NCI-H1092 (cell line): ENCODE results near the gene NDUFV3.
"Not testable (repeated sequence)": the region's sequence is repeated elsewhere in the genome, so short reads cannot be mapped to it uniquely, and the experiment has no call there.

ENCODE experiments used
- DNase-seq: peaks from one replicate; lab custom pipeline; 2025; lab: John Stamatoyannopoulos, UW

Gene NDUFV3

GRCh38 chr21:42900446-42900845 is 7.3 kb downstream of the NDUFV3 start:
- no peak for DNase-seq

DNA sequence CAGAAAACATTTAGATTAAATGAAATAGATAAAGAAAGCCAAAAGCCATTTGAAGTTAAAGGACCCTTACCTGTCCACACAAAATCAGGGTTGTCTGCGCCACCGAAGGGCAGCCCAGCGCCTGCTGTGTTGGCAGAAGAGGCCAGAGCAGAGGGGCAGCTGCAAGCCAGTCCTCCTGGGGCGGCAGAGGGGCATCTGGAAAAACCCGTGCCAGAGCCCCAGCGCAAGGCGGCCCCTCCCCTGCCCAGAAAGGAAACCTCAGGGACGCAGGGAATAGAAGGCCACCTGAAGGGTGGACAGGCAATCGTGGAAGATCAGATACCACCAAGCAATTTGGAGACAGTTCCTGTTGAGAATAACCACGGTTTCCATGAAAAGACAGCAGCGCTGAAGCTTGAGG is 10.7 kb downstream of the NDUFV3 start:
- no peak for DNase-seq

GRCh38 chr21:42905195-42905594 is 12.1 kb downstream of the NDUFV3 start:
- no peak for DNase-seq

DNA sequence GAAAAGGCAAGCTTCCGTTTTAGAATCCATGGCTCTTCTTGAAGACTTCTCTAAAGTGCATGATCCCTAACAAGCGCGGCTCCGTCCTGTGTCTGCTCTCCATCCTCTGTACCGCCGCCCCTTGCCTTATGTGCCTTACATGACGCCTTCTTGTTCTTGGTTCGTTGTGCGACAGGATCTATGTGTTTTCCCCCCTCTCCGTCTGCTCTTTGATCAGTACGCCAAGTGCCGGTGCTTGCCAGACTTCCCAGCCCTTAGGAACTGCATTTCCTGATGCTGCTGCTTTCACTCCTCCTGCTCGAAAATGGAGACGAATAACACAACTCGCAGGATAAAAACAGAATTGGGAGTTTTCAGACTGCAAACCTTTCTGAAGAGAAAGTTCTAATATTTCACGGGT is 13.1 kb downstream of the NDUFV3 start:
- DNase-seq: no peak

GRCh38 chr21:42908484-42908883 is 15.4 kb downstream of the NDUFV3 start:
- DNase-seq: not testable (repeated sequence)

DNA sequence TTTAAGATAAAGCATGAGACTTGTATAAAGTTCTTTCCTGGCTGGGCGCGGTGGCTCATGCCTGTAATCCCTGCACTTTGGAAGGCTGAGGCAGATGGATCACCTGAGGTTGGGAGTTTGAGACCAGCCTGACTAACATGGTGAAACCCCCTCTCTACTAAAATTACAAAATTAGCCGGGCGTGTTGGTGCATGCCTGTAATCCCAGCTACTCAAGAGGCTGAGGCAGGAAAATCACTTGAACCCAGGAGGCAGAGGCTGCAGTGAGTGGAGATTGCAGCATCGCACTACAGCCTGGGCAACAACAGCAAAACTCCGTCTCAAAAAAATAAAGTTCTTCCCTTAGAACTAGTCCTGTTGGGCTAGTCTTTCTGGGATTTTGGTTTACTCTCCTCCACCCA is 18.8 kb downstream of the NDUFV3 start:
- not testable (repeated sequence) for DNase-seq

GRCh38 chr21:42913476-42913875 is 20.4 kb downstream of the NDUFV3 start:
- DNase-seq: no peak

GRCh38 chr21:42918291-42918690 is 25.2 kb downstream of the NDUFV3 start:
- no peak for DNase-seq

DNA sequence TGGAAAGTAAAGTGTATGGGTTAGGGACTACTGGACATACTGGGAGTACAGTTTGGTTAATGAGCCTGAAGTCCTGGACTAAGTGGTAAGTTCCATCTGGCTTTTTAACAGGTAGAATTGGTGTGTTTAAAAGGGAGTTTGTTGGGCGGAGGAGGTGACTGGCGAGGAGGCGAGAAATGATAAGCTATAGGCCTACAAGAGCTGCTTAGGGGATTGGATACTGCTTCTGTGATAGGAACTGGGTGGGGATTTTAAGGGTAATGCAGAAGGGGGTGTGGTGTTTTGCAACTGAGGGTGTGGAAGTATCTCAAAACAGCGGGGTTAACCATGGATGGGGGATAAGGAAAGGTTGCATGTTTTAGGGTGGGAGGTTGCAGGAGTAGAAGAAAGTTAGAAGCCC is 28.8 kb downstream of the NDUFV3 start:
- no peak for DNase-seq

- no peak for DNase-seq
These were observed 29.8 kb downstream of the NDUFV3 start for GRCh38 chr21:42922918-42923317.

DNA sequence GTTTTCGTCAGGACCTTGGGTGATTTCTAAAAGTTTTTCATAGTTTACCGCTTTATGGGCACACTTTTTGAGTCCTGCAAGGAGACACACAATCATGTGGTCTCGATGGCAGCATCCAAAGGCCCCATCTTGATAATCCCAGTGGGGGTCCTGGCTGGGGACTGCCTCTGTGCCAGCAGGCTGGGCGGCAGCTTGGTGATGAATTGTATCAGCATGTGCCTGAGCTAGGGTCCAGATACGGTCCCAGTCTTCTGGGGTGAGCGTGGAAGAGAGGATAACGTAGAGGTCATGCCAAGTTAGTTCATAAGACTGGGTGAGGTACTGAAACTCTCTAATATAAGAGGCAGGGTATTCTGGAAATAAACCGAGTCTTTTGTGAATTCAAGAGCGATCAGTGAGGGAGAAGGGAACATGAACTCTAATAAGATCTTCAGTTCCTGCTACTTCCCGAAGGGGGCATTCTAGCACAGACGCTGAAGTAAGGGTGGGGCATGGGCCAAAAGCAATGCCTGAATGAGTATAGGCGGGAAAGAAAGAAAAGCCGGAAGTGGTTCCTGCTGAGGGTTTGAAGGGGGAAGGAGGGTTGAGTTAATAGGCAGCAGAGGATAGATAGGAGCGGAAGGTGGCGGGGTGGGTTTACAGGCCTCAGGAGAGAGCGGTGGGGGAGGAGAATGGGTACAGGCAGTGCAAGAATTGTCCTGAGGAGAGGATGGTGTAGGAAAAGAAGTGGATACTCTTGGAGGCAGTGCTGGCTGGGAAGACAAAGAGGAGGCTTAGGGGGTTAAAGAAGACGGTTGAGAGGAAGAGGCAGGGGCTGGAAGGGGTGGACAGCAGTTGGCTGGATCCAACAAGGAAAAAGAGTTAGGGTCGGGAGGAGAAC is 30.7 kb downstream of the NDUFV3 start:
- DNase-seq: peak; percentile 94

DNA sequence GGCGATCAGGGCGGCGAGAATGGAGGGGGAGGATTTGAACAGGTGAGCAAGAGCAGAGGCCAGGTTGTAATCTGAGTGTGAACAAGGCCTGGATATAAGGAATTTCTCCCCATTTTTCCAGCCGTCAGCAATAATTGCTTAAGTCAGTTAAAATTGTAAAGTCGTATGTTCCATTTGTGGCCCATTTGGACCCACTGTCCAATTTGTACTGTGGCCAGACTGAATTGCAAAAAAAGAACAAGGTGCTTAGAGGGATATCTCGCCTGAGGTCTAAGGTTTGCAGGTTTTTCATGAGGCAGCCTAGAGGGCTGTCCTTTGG is 31.3 kb downstream of the NDUFV3 start:
- no peak for DNase-seq

DNA sequence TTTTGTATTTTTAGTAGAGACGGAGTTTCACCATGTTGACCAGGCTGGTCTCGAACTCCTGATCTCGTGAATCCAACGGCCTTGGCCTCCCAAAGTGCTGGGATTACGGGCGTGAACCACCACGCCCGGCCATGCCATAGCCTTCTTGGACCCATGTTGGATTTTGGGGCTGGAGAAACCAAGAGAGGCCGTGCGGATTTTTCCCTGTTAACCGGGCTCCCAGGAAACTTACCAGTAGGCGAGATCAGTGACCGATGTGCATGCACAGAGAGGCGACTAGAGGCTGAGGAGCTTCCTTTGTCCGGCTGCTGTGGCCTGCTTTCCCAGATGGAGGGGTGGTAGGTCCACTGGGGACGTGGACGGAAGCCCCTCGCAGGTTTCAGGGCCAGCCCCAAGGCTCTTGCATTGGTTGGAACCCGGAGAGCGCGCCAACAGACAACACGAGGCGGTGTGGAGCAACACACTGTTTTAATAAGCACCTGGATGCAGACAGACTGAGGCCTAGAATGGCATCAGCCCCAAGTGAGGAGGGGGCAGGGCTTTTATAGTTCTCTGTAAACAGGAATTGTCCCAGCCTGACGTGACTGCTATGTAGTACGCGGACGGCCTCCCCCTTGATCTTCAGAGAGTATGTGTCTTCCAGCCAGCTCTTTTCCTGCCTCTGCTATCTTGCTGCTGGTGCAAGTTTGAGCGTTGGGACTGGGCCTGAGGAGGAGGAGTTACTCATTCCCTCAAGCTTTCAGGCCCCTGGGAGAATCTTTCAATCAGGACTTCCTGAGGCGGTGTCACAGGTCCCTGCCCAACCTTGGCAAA is 32.2 kb downstream of the NDUFV3 start, which contains the start of gene ERVH48-1:
ERVH48-1 (minus strand) TSS at position 517 of the 813 bp plus-strand sequence. CDS start 6,624 bp downstream, outside the sequence.
- DNase-seq: no peak

- not testable (repeated sequence) for DNase-seq
These were observed 34.5 kb downstream of the NDUFV3 start for GRCh38 chr21:42927474-42928200.

DNA sequence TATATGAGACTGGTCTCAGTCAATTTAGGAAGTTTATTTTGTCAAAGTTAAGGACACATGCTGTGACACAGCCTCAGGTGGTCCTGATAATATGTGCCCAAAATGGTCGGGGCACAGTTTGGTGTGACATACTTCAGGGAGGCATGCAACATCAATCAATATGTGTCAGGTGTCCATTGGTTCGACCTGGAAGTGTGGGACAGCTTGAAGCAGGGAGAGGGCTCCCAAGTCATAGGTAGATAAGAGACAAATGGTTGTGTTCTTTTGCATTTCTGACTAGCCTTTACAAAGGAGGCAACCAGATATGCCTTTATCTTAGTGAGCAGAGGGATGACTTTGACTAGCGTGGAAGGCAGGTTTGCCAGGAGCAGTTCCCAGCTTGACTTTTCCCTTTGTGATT is 36.9 kb downstream of the NDUFV3 start:
- DNase-seq: no peak

GRCh38 chr21:42931560-42932235 is 38.6 kb downstream of the NDUFV3 start:
- no peak for DNase-seq

GRCh38 chr21:42932378-42933136 is 39.4 kb downstream of the NDUFV3 start:
- not testable (repeated sequence) for DNase-seq

GRCh38 chr21:42933137-42933970 is 40.2 kb downstream of the NDUFV3 start:
- not testable (repeated sequence) for DNase-seq

GRCh38 chr21:42933973-42934372 is 40.9 kb downstream of the NDUFV3 start:
- not testable (repeated sequence) for DNase-seq

GRCh38 chr21:42936360-42936759 is 43.3 kb downstream of the NDUFV3 start:
- not testable (repeated sequence) for DNase-seq
